H1 (cell line): ENCODE measurements around the gene NDUFB10. TPM values are rescaled to one million over a fixed set of nuclear protein-coding genes. Genes with fewer than 3 reads are reported as not detected.

Experiments used
- ASH2L ChIP-seq: fragments of 200-600, 300-600 bp; sonication (generic); IDR thresholded peaks from one replicate; pipeline ENCODE4 v1.7.1; 2017; ENCODE audit warnings: low read length
- CBX5 ChIP-seq: fragments of 300-800, 300-1000 bp; sonication (generic); IDR thresholded peaks from 2 replicates; pipeline ENCODE4 v1.7.1; 2016; ENCODE audit warnings: antibody characterized with exemption, low read length, low read depth
- CHD2 ChIP-seq: IDR thresholded peaks from 2 replicates; pipeline ENCODE4 v1.6.1; 2012; ENCODE audit warnings: low read length, improper control_type of control experiment
- CREB1 ChIP-seq: IDR thresholded peaks from 2 replicates; pipeline ENCODE4 v1.6.1; 2012; ENCODE audit warnings: inconsistent platforms
- CTBP2 ChIP-seq: IDR thresholded peaks from 2 replicates; pipeline ENCODE4 v1.7.0; 2011; ENCODE audit warnings: borderline replicate concordance, mild to moderate bottlenecking, moderate library complexity, mixed read lengths, low read length; ENCODE audit not compliant: insufficient read depth, insufficient read length
- CTCF ChIP-seq, 3 experiments: IDR thresholded peaks; 1 replicate in 2 of 3; 2 replicates in 1 of 3; pipeline versions ENCODE4 v1.5.1 to v1.6.1; 2011; ENCODE audit warnings: low read length in 3 of 3, mild to moderate bottlenecking in 3 of 3, inconsistent platforms in 2 of 3, low read depth in 1 of 3, moderate library complexity in 1 of 3; ENCODE audit not compliant: insufficient read depth in 1 of 3; ENCODE audit errors: control extremely low read depth in 1 of 3
- GTF2F1 ChIP-seq: IDR thresholded peaks from 2 replicates; pipeline ENCODE4 v1.6.1; 2012; ENCODE audit warnings: low read depth, low read length, improper control_type of control experiment, borderline replicate concordance
- HDAC6 ChIP-seq: IDR thresholded peaks from one replicate; pipeline ENCODE4 v1.7.1; 2012; ENCODE audit warnings: low read depth, mild to moderate bottlenecking, inconsistent platforms, low read length, moderate library complexity
- JUN ChIP-seq: IDR thresholded peaks from 2 replicates; pipeline ENCODE4 v1.6.1; 2011; ENCODE audit warnings: low read depth, mild to moderate bottlenecking, improper control_type of control experiment, low read length
- JUND ChIP-seq: IDR thresholded peaks from 2 replicates; pipeline ENCODE4 v1.6.1; 2011; ENCODE audit warnings: mild to moderate bottlenecking, improper control_type of control experiment, low read length
- MAX ChIP-seq: IDR thresholded peaks from 2 replicates; pipeline ENCODE4 v1.6.1; 2012; ENCODE audit warnings: inconsistent platforms
- RBBP5 ChIP-seq: IDR thresholded peaks from 2 replicates; pipeline ENCODE4 v1.7.1; 2012; ENCODE audit warnings: low read depth, mild to moderate bottlenecking, inconsistent platforms, low read length, moderate library complexity, borderline replicate concordance
- RXRA ChIP-seq: IDR thresholded peaks from 2 replicates; pipeline ENCODE4 v1.6.1; 2011; ENCODE audit warnings: low read depth, mild to moderate bottlenecking, low read length, moderate library complexity; ENCODE audit not compliant: insufficient read depth
- SIN3A ChIP-seq, 2 experiments: IDR thresholded peaks in 1 of 2; conservative IDR thresholded peaks in 1 of 2; 2 replicates each; pipeline ENCODE4 v1.6.1; 2011 to 2012; ENCODE audit warnings: low read length in 2 of 2, improper control_type of control experiment in 1 of 2, low read depth in 1 of 2, mild to moderate bottlenecking in 1 of 2
- SIRT6 ChIP-seq: IDR thresholded peaks from one replicate; pipeline ENCODE4 v1.7.1; 2012; ENCODE audit warnings: low read length, inconsistent platforms
- SUZ12 ChIP-seq: fragments of 200-600 bp; sonication (generic); IDR thresholded peaks from 2 replicates; pipeline ENCODE4 v1.6.1; 2012; ENCODE audit warnings: mild to moderate bottlenecking, inconsistent platforms, low read length, moderate library complexity, mixed read lengths
- TAF7 ChIP-seq: optimal IDR thresholded peaks from 2 replicates; pipeline ENCODE3; 2011; ENCODE audit warnings: low read depth, mild to moderate bottlenecking, inconsistent platforms, low read length, moderate library complexity, borderline replicate concordance
- TEAD4 ChIP-seq: IDR thresholded peaks from 2 replicates; pipeline ENCODE4 v1.6.1; 2012; ENCODE audit warnings: low read depth, low read length, inconsistent platforms, mixed read lengths
- YY1 ChIP-seq: IDR thresholded peaks from 2 replicates; pipeline ENCODE4 v1.6.1; 2011; ENCODE audit warnings: low read depth, mild to moderate bottlenecking, low read length
- polyA plus RNA-seq, 7 experiments: library from polyadenylated mRNA; depleted of rRNA in 3 of 7; stranded (reverse) in 5 of 7; unstranded in 2 of 7; fragments of >200 nt in 5 of 7; fragments of 200-250 nt in 2 of 7; gene quantifications; 1 replicate in 5 of 7; 2 replicates in 1 of 7; 4 replicates in 1 of 7; pipeline versions ENCODE4 v1.2.1 to v1.2.3, GENCODE V29; 2011 to 2013; ENCODE audit warnings: missing spikeins in 2 of 7, mixed read lengths in 2 of 7
- total RNA-seq: library from RNA; stranded (reverse); fragmentation: NEBNext Ultra II Directional; extraction: Animal tissue kit (Norgen Biotek cat#: 25700); gene quantifications from 2 replicates; pipeline ENCODE4 v1.2.1, GENCODE V29; 2021
- TF ChIP-seq, protein P1 (sequence below): IDR thresholded peaks from 2 replicates; pipeline ENCODE4 v1.6.1; 2012; ENCODE audit warnings: inconsistent platforms

The NDUFB10 gene
- total and polyA plus RNA-seq, 2 of the 8 experiments (the other 6 are each of a cell fraction or from before 2014, with no cell fraction given): 183 to 194 TPM

- no peak for TF ChIP-seq ASH2L
- no peak for TF ChIP-seq RXRA
- TF ChIP-seq CBX5: no peak
- TF ChIP-seq SIN3A (conservative IDR thresholded peaks at IDR 0.05 in 1 of 2, IDR thresholded peaks at IDR 0.05 in 1 of 2; ENCODE audit: low read depth in 1 of 2, low read length in 2 of 2): 0 out of 4 replicates have a peak, but pooled peaks of 1 of the 2 experiments have one; percentile 44
- TF ChIP-seq CHD2: no peak
- no peak for TF ChIP-seq JUN
- no peak for TF ChIP-seq TAF7
- no peak for TF ChIP-seq CTBP2
- 0 out of 2 replicates have a peak, but pooled peaks have one; percentile 41 for TF ChIP-seq YY1
- TF ChIP-seq JUND: no peak
- TF ChIP-seq SUZ12: no peak
- no peak for TF ChIP-seq RBBP5
- no peak for TF ChIP-seq HDAC6
- 0 out of 2 replicates have a peak, but pooled peaks have one; percentile 27 for TF ChIP-seq MAX
- no peak for TF ChIP-seq GTF2F1
- peak; percentile 56 to 66 (median 59) for TF ChIP-seq CTCF (IDR thresholded peaks at IDR 0.05; ENCODE audit: control extremely low read depth in 1 of 3, insufficient read depth in 1 of 3, low read depth in 1 of 3, low read length in 3 of 3)
- TF ChIP-seq TEAD4: no peak
- TF ChIP-seq SIRT6: no peak
- TF ChIP-seq, protein P1, sequence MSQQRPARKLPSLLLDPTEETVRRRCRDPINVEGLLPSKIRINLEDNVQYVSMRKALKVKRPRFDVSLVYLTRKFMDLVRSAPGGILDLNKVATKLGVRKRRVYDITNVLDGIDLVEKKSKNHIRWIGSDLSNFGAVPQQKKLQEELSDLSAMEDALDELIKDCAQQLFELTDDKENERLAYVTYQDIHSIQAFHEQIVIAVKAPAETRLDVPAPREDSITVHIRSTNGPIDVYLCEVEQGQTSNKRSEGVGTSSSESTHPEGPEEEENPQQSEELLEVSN: 0 out of 2 replicates have a peak, but pooled peaks have one; percentile 20
- no peak for TF ChIP-seq CREB1
- TF ChIP-seq, all 59 proteins: peak for 8
Observed at GRCh38 chr16:1923299-1924034, 35.9 kb upstream of the NDUFB10 start (continued).
